Right cardiac atrium (tissue), 5 donors: ENCODE data around the gene DEDD2. TPM values are rescaled to one million over a fixed set of nuclear protein-coding genes. Genes with fewer than 3 reads are reported as not detected.

ENCODE experiments used
- ATAC-seq, 2 donors: fragments of 200-7000 bp; cut with Tn5 transposase; one replicate each; pipeline versions ENCODE4 v1.8.0 to v1.9.1; 2020; ENCODE audit warnings: moderate library complexity in 2 of 2, mild to moderate bottlenecking in 1 of 2
- DNase-seq, 3 donors: peaks; one replicate each; pipeline ENCODE4 v3.0.0-alpha.2; 2020
- H3K27ac ChIP-seq: one replicate; pipeline ENCODE4 v1.5.1; 2013; ENCODE audit warnings: mild to moderate bottlenecking, low read length, control low read depth, moderate library complexity
- H3K27me3 ChIP-seq: one replicate; pipeline ENCODE4 v1.6.1; 2013; ENCODE audit not compliant: control insufficient read depth, insufficient read depth
- H3K4me1 ChIP-seq: one replicate; pipeline ENCODE4 v1.6.1; 2013; ENCODE audit warnings: low read length; ENCODE audit not compliant: control insufficient read depth, insufficient read depth
- H3K4me3 ChIP-seq: one replicate; pipeline ENCODE4 v1.5.1; 2013; ENCODE audit warnings: low read length, control low read depth
- H3K9me3 ChIP-seq: one replicate; pipeline ENCODE4 v1.6.1; 2013; ENCODE audit warnings: low read length; ENCODE audit not compliant: control insufficient read depth
- WGBS: extraction: QIAGEN DNeasy Blood & Tissue Kit; methylation state at CpG from one replicate; pipeline ENCODE4 v1.1.7; 2013; 5-methylcytosine and 5-hydroxymethylcytosine counted together
- intact Hi-C, 4 donors: fragments of 100-400 bp; cut with DNase I; formaldehyde crosslinking; loops; one replicate each; pipeline versions ENCODE4 v1.11.0 to v1.14.0; 2022 to 2023
- polyA plus RNA-seq: library from polyadenylated mRNA; stranded (reverse); fragments of 200-250 nt; gene quantifications from one replicate; pipeline ENCODE4 v1.2.3, GENCODE V29; 2013
- total RNA-seq, 4 donors: library from RNA; stranded (reverse); fragmentation: NEBNext Ultra II Directional; extraction: Animal tissue kit (Norgen Biotek cat#: 25700); gene quantifications; one replicate each; pipeline ENCODE4 v1.2.1, GENCODE V29; 2021
- donor health status: healthy with polysubstance abuse.
- donor health status: DM: no; HTN: yes; CAD: no.
- donor health status: DM: no; HTN: no; CAD: no.
- donor health status: DM: no; HTN: yes; CAD: no; lungs with severe emphysema.
- donor health status: DM: yes; HTN: yes; CAD: no.

DEDD2 gene
- total and polyA plus RNA-seq, 5 donors, result 14.6 to 21.6 (median 17.9) TPM

GRCh38 chr19:42193706-42194105, 23.8 kb downstream of the DEDD2 start:
- DNase-seq (no peak), ATAC-seq (no peak)
- H3K27ac ChIP-seq, result no peak overlapping the region
- peaks cover 2% of the 10 kb centered on the region for H3K9me3 ChIP-seq
- H3K4me1 ChIP-seq, result no peaks in the 10 kb centered on the region
- intact Hi-C loops, result no loop called here
- WGBS, result 60% methylated on average over 3 of the region's 3 CpGs
- H3K4me3 ChIP-seq, result no peak overlapping the region
- no peaks in the 10 kb centered on the region for H3K27me3 ChIP-seq

GRCh38 chr19:42193294-42193693, 24.2 kb downstream of the DEDD2 start:
- no peak overlapping the region for H3K4me3 ChIP-seq
- no peak for ATAC-seq
- 81% methylated on average over 1 of the region's 1 CpG for WGBS

GRCh38 chr19:42191855-42192254, 25.6 kb downstream of the DEDD2 start:
- WGBS, result 61% methylated on average over 3 of the region's 3 CpGs
- Histone ChIP-seq H3K4me1 (no peaks in the 10 kb centered on the region), H3K9me3 (peaks cover 2% of the 10 kb centered on the region), H3K27me3 (no peaks in the 10 kb centered on the region), H3K4me3 (no peak overlapping the region), H3K27ac (no peak overlapping the region)
- no peak for DNase-seq
- intact Hi-C loops, result no loop called here
- peak in 1 of 2 donors; percentile 43 for ATAC-seq

More at GRCh38 chr19:42193294-42193693, 24.2 kb downstream of the DEDD2 start:
- Histone ChIP-seq H3K4me1 (no peaks in the 10 kb centered on the region), H3K27ac (no peak overlapping the region), H3K9me3 (peaks cover 2% of the 10 kb centered on the region), H3K27me3 (no peaks in the 10 kb centered on the region)
- intact Hi-C loops, result no loop called here
- DNase-seq, result no peak

GRCh38 chr19:42191330-42191729, 26.1 kb downstream of the DEDD2 start:
- intact Hi-C loops, result no loop called here
- no peaks in the 10 kb centered on the region for H3K27me3 ChIP-seq
- H3K27ac ChIP-seq, result no peak overlapping the region
- no peak overlapping the region for H3K4me3 ChIP-seq
- DNase-seq, result no peak
- WGBS, result 80% methylated on average over 1 of the region's 1 CpG
- no peak for ATAC-seq
- H3K9me3 ChIP-seq, result peaks cover 2% of the 10 kb centered on the region
- no peaks in the 10 kb centered on the region for H3K4me1 ChIP-seq

GRCh38 chr19:42189133-42189532, 28.3 kb downstream of the DEDD2 start:
- no peaks in the 10 kb centered on the region for H3K4me1 ChIP-seq
- no peak overlapping the region for H3K4me3 ChIP-seq
- no peak for DNase-seq
- no peak for ATAC-seq
- H3K9me3 ChIP-seq, result peaks cover 2% of the 10 kb centered on the region
- WGBS, result 76% methylated on average over 3 of the region's 3 CpGs
- no peak overlapping the region for H3K27ac ChIP-seq
- intact Hi-C loops, result loop anchor here in 2 of 4 donors (10.0 kb wide), 1 partner anchor 54 kb away; the partner anchor contains the start of gene POU2F2 (in 2 of the 2)
- no peaks in the 10 kb centered on the region for H3K27me3 ChIP-seq

- no peaks in the 10 kb centered on the region for H3K27me3 ChIP-seq
- no peaks in the 10 kb centered on the region for H3K4me1 ChIP-seq
- WGBS, result 72% methylated on average over 1 of the region's 1 CpG
- H3K9me3 ChIP-seq, result peaks cover 2% of the 10 kb centered on the region
- H3K27ac ChIP-seq, result no peak overlapping the region
- DNase-seq (no peak), ATAC-seq (no peak)
- no peak overlapping the region for H3K4me3 ChIP-seq
- intact Hi-C loops, result loop anchor here in 2 of 4 donors (10.0 kb wide), 1 partner anchor 54 kb away; the partner anchor contains the start of gene POU2F2 (in 2 of the 2)
Observed at GRCh38 chr19:42188665-42189064, 28.8 kb downstream of the DEDD2 start.

GRCh38 chr19:42185277-42185676, 32.2 kb downstream of the DEDD2 start:
- Histone ChIP-seq H3K4me3 (no peak overlapping the region), H3K27me3 (no peaks in the 10 kb centered on the region), H3K27ac (no peak overlapping the region), H3K4me1 (no peaks in the 10 kb centered on the region), H3K9me3 (no peaks in the 10 kb centered on the region)
- DNase-seq, result no peak
- peak; percentile 53 to 67 for ATAC-seq
- intact Hi-C loops, result loop anchor here in 2 of 4 donors (10.0 kb wide), 1 partner anchor 50 kb away; the partner anchor contains the start of gene POU2F2 (in 2 of the 2)

GRCh38 chr19:42184401-42184861, 33.0 kb downstream of the DEDD2 start:
- Histone ChIP-seq H3K27me3 (no peaks in the 10 kb centered on the region), H3K4me1 (no peaks in the 10 kb centered on the region), H3K27ac (no peak overlapping the region), H3K4me3 (no peak overlapping the region), H3K9me3 (no peaks in the 10 kb centered on the region)
- ATAC-seq (peak; percentile 78 to 80), DNase-seq (peak; percentile 75 to 87 (median 81))
- 0% methylated on average over 1 of the region's 1 CpG for WGBS
- intact Hi-C loops, result loop anchor here (5.0 to 10.0 kb wide), 2 partner anchors 50 to 52 kb away; partner anchors contain the start of gene POU2F2 (in 4 of the 4)

- intact Hi-C loops, result no loop called here
- Histone ChIP-seq H3K27ac (no peak overlapping the region), H3K9me3 (no peaks in the 10 kb centered on the region), H3K27me3 (no peaks in the 10 kb centered on the region), H3K4me1 (no peaks in the 10 kb centered on the region), H3K4me3 (no peak overlapping the region)
- ATAC-seq (no peak), DNase-seq (no peak)
- 9% methylated on average over 13 of the region's 13 CpGs for WGBS
Observed at GRCh38 chr19:42178791-42179674, 38.4 kb downstream of the DEDD2 start.

- intact Hi-C loops, result no loop called here
- 25% methylated on average over 3 of the region's 3 CpGs for WGBS
- no peak overlapping the region for H3K4me3 ChIP-seq
- ATAC-seq, result no peak
- DNase-seq, result no peak
- no peaks in the 10 kb centered on the region for H3K27me3 ChIP-seq
- no peak overlapping the region for H3K27ac ChIP-seq
- no peaks in the 10 kb centered on the region for H3K4me1 ChIP-seq
- no peaks in the 10 kb centered on the region for H3K9me3 ChIP-seq
Observed at GRCh38 chr19:42177686-42178019, 39.8 kb downstream of the DEDD2 start.

- no peaks in the 10 kb centered on the region for H3K27me3 ChIP-seq
- DNase-seq, result peak; percentile 72 to 88 (median 87)
- ATAC-seq, result peak; percentile 93 to 94
- no peaks in the 10 kb centered on the region for H3K4me1 ChIP-seq
- WGBS, result under 1% methylated on average over 66 of the region's 66 CpGs
- peak overlapping the region; percentile 61 for H3K4me3 ChIP-seq
- no peak overlapping the region for H3K27ac ChIP-seq
- intact Hi-C loops, result no loop called here
- H3K9me3 ChIP-seq, result no peaks in the 10 kb centered on the region
Observed at GRCh38 chr19:42176990-42177685, 40.3 kb downstream of the DEDD2 start.
